ENCODE data around the gene RHOT2. TPM values are rescaled to one million over a fixed set of nuclear protein-coding genes. Genes with fewer than 3 reads are reported as not detected.
A peak's percentile ranks its signal among the peaks of the same experiment; 100 is the strongest.

The RHOT2 gene
- total RNA-seq, 2 experiments from 2014 or later, result 140 to 141 TPM

GRCh38 chr16:628321-629061 is 39.4 kb upstream of the RHOT2 start:
- H3K4me3 Mint-ChIP-seq, result no peak overlapping the region
- H3K27me3 Mint-ChIP-seq, result no peaks in the 10 kb centered on the region
- ChIA-PET POLR2A (no interaction called here), CTCF (no interaction called here)
- H3K4me1 Mint-ChIP-seq, result no peaks in the 10 kb centered on the region
- H3K27ac Mint-ChIP-seq, result no peak overlapping the region
- DNase-seq, result no peak
- H3K36me3 Mint-ChIP-seq (ENCODE audit: low read depth), result no peaks in the 10 kb centered on the region
- no peaks in the 10 kb centered on the region for H3K9me3 Mint-ChIP-seq

GRCh38 chr16:629185-629832 is 38.6 kb upstream of the RHOT2 start:
- Mint-ChIP-seq H3K4me3 (no peak overlapping the region), H3K36me3 (ENCODE audit: low read depth) (peaks cover 1% of the 10 kb centered on the region), H3K27me3 (no peaks in the 10 kb centered on the region), H3K4me1 (peaks cover under 1% of the 10 kb centered on the region), H3K9me3 (no peaks in the 10 kb centered on the region), H3K27ac (no peak overlapping the region)
- POLR2A ChIA-PET, result no interaction called here
- no peak for DNase-seq
- CTCF ChIA-PET, result no interaction called here

DNA sequence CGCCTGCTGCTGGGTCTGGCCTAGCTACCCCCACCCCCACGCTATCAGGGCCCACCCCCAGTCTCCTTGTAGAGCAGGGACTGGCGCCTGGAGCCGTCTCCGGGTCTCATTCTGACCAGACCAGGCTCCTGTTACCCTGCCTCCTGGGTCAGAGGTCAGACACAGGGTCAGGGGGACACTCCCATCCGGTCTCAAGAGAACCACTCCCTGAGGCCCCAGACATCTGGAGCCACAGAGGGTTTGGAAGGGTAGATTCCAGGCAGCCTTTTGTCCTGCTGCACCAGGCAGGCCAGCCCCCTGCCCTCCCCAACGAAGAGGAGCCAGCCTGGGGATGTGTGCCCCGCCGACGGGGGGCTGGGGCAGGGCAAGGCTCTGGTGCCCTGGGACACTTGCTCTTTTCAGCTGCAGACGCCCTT is 38.1 kb upstream of the RHOT2 start:
- no peak overlapping the region for H3K4me3 Mint-ChIP-seq
- H3K36me3 Mint-ChIP-seq (ENCODE audit: low read depth), result peaks cover 2% of the 10 kb centered on the region
- DNase-seq, result no peak
- POLR2A ChIA-PET, result no interaction called here
- CTCF ChIA-PET, result no interaction called here
- H3K27ac Mint-ChIP-seq, result no peak overlapping the region
- H3K27me3 Mint-ChIP-seq, result no peaks in the 10 kb centered on the region
- H3K9me3 Mint-ChIP-seq, result no peaks in the 10 kb centered on the region
- peaks cover 3% of the 10 kb centered on the region for H3K4me1 Mint-ChIP-seq

DNA sequence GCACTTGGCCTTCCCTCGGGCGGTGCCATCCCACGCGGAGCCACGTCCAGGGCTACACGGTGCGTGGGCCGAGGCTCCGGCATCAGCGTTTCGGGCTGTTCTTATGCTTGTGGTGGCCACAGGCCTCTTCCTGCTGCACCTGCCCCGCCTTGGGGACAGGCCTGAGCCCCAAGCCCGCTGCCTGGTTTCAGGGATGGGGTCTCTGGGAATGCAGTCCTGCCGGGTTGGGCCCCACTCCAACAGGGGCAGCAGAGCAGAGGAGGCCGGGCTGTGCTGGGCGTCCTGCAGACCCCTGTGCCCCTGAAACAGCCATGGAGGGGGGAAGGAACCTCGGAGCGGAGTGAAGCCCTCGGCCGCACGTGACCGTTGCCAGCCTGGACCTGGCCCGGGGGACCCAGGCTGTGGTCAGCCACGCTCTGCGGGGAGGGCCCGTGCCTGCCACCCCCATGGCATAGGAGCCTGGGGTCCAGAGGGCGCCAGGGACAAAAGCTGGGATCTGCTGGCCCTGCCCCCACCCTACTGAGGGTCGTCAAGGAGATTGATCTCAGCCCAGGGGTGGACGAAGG is 37.6 kb upstream of the RHOT2 start:
- Mint-ChIP-seq H3K4me3 (no peak overlapping the region), H3K4me1 (peaks cover 6% of the 10 kb centered on the region), H3K27ac (no peak overlapping the region), H3K36me3 (ENCODE audit: low read depth) (peaks cover 2% of the 10 kb centered on the region), H3K9me3 (no peaks in the 10 kb centered on the region), H3K27me3 (no peaks in the 10 kb centered on the region)
- CTCF ChIA-PET, result no interaction called here
- no peak for DNase-seq
- POLR2A ChIA-PET, result no interaction called here

GRCh38 chr16:630815-631405 is 37.0 kb upstream of the RHOT2 start, which contains the start of gene WFIKKN1:
WFIKKN1 (plus strand) TSS chr16:630985; CDS start chr16:631254, 269 bp downstream.
- peaks cover 6% of the 10 kb centered on the region for H3K4me1 Mint-ChIP-seq
- ChIA-PET CTCF (no interaction called here), POLR2A (no interaction called here)
- DNase-seq, result no peak
- H3K4me3 Mint-ChIP-seq, result no peak within 1 kb of the TSS
- H3K27me3 Mint-ChIP-seq, result no peaks in the 10 kb centered on the region
- H3K9me3 Mint-ChIP-seq, result no peaks in the 10 kb centered on the region
- H3K36me3 Mint-ChIP-seq (ENCODE audit: low read depth), result peaks cover 2% of the 10 kb centered on the region
- H3K27ac Mint-ChIP-seq, result no peak within 1 kb of the TSS

DNA sequence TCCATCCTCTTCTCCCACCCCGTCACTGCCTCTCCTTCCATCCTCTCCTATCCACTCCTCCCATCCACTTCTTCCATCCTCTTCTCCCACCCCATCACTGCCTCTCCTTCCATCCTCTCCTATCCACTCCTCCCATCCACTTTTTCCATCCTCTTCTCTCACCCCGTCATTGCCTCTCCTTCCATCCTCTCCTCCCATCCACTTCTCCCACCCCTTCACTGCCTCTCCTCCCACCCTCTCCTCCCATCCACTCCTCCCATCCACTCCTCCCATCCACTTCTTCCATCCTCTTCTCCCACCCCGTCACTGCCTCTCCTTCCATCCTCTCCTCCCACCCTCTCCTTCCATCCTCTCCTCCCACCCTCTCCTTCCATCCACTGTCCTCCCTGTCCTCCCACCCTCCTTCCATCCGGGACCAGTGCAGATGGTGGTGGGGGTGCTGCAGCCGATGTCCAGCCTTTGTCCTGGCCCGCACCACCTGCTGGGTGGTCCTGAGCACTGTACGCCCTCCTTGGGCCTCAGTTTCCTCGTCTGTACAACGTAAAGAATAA is 36.0 kb upstream of the RHOT2 start:
- H3K4me3 Mint-ChIP-seq, result no peak overlapping the region
- ChIA-PET CTCF (no interaction called here), POLR2A (no interaction called here)
- H3K27ac Mint-ChIP-seq, result no peak overlapping the region
- no peaks in the 10 kb centered on the region for H3K27me3 Mint-ChIP-seq
- no peaks in the 10 kb centered on the region for H3K9me3 Mint-ChIP-seq
- DNase-seq, result no peak
- peaks cover 12% of the 10 kb centered on the region for H3K4me1 Mint-ChIP-seq
- peaks cover 6% of the 10 kb centered on the region for H3K36me3 Mint-ChIP-seq (ENCODE audit: low read depth)

DNA sequence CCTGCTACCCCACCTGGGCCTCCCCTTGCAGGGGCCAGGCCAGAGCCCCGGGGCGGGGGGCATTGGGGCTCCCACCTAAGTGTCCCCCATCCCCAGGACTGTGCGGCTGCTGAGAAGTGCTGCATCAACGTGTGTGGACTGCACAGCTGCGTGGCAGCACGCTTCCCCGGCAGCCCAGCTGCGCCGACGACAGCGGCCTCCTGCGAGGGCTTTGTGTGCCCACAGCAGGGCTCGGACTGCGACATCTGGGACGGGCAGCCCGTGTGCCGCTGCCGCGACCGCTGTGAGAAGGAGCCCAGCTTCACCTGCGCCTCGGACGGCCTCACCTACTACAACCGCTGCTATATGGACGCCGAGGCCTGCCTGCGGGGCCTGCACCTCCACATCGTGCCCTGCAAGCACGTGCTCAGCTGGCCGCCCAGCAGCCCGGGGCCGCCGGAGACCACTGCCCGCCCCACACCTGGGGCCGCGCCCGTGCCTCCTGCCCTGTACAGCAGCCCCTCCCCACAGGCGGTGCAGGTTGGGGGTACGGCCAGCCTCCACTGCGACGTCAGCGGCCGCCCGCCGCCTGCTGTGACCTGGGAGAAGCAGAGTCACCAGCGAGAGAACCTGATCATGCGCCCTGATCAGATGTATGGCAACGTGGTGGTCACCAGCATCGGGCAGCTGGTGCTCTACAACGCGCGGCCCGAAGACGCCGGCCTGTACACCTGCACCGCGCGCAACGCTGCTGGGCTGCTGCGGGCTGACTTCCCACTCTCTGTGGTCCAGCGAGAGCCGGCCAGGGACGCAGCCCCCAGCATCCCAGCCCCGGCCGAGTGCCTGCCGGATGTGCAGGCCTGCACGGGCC is 35.2 kb upstream of the RHOT2 start:
- Mint-ChIP-seq H3K4me1 (peaks cover 12% of the 10 kb centered on the region), H3K36me3 (ENCODE audit: low read depth) (peaks cover 6% of the 10 kb centered on the region), H3K27ac (no peak overlapping the region), H3K9me3 (no peaks in the 10 kb centered on the region), H3K4me3 (no peak overlapping the region), H3K27me3 (no peaks in the 10 kb centered on the region)
- CTCF ChIA-PET, result no interaction called here
- no peak for DNase-seq
- POLR2A ChIA-PET, result no interaction called here

GRCh38 chr16:633336-634050 is 34.4 kb upstream of the RHOT2 start:
- CTCF ChIA-PET, result no interaction called here
- Mint-ChIP-seq H3K27me3 (no peaks in the 10 kb centered on the region), H3K9me3 (no peaks in the 10 kb centered on the region), H3K4me1 (peaks cover 12% of the 10 kb centered on the region), H3K27ac (no peak overlapping the region), H3K36me3 (ENCODE audit: low read depth) (peaks cover 6% of the 10 kb centered on the region), H3K4me3 (no peak overlapping the region)
- peak; percentile 14 for DNase-seq
- POLR2A ChIA-PET, result no interaction called here

DNA sequence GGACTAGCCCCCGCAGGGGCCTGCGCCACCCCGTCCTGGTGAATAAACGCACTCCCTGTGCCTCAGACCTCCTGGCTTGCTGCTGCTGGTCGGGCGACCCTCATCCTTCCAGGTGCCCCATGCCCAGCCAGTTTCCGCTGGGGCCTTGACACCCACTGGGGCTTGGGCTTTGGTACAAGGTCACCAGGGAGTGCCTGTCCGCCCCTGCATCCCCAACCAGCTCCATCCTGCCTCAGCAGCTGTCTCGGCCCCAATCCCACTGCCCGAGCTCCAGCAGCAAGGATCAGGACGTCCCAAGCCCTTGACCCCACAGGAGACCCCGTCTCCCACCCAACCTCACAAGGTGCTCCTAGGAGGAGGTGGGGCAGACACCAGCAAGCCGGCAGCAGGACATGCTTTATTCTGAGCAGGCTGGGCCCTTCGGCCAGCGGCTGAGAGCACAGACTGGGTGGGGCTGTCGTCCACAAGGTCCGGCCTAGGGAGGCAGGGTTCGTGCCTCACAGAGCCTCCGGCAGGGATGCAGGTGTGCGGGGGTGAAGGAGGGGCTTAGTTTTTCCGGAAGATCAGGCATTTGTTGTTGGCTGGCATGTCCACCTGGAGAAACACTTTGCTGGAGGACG is 33.8 kb upstream of the RHOT2 start:
- ChIA-PET CTCF (no interaction called here), POLR2A (no interaction called here)
- Mint-ChIP-seq H3K36me3 (ENCODE audit: low read depth) (peaks cover 6% of the 10 kb centered on the region), H3K27me3 (no peaks in the 10 kb centered on the region), H3K4me3 (peak overlapping the region; percentile 55), H3K9me3 (no peaks in the 10 kb centered on the region), H3K27ac (no peak overlapping the region), H3K4me1 (peaks cover 12% of the 10 kb centered on the region)
- no peak for DNase-seq

- Mint-ChIP-seq H3K27me3 (no peaks in the 10 kb centered on the region), H3K9me3 (no peaks in the 10 kb centered on the region), H3K27ac (no peak overlapping the region), H3K36me3 (ENCODE audit: low read depth) (peaks cover 6% of the 10 kb centered on the region), H3K4me3 (peak overlapping the region; percentile 89), H3K4me1 (peaks cover 12% of the 10 kb centered on the region)
- ChIA-PET POLR2A (interaction anchor here (1.0 kb wide), 1 partner anchor 44 kb away, joined by 4 read pairs; the partner anchor contains the start of gene RAB40C), CTCF (no interaction called here)
- no peak for DNase-seq
Observed at GRCh38 chr16:634996-635395, 32.9 kb upstream of the RHOT2 start.

DNA sequence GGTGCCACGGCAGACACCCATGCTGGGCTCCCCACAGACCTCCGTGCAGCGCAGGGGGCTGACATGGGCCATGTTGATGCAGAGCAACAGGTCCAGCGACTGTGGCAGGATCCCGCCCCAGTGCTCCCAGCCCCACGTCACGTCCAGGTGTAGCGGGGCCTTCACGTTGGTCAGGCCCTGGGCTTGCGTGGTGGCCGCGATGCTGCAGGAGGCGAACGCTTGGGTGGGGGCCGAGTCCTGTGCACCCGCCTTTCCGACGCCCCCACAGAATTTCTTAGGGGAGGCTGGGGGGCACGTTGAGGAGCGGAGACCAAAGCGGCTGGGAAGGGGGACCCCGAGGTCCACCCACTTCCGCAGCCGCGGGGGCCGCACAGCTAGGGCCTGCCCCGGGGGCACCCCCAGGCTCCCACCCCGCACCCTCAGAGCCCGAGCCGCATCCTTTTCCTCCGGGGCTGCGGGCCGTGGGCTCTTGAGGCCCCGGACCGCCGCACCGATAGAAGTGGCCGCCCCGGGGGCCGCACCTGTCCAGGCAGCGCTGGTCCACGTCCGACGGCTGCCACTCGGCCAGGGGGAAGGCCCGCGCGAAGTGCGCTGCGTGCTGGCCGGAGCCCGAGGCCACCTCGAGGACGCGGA is 32.2 kb upstream of the RHOT2 start:
- Mint-ChIP-seq H3K27me3 (no peaks in the 10 kb centered on the region), H3K27ac (peak overlapping the region; percentile 31), H3K9me3 (no peaks in the 10 kb centered on the region), H3K4me3 (peak overlapping the region; percentile 89), H3K36me3 (ENCODE audit: low read depth) (peaks cover 6% of the 10 kb centered on the region), H3K4me1 (peaks cover 12% of the 10 kb centered on the region)
- POLR2A ChIA-PET, result interaction anchor here (0.9 to 2.5 kb wide), 12 partner anchors 13 to 184 kb away, joined by 3 to 18 read pairs (median 4); partner anchors contain the start of genes JMJD8, RAB40C, STUB1 and WDR24
- peak; percentile 28 for DNase-seq
- CTCF ChIA-PET, result interaction anchor here (0.6 to 1.6 kb wide), 2 partner anchors 12 to 14 kb away, joined by 3 to 9 read pairs; partner anchors contain the start of gene WDR90

All from activated CD4-positive, alpha-beta memory T cell treated with anti-CD3 and anti-CD28 coated beads, Interleukin-2, amount 10 ng/mL, durations not matched to agents 7 days and 5 days (primary cell).